Prostate gland (tissue), 2 donors: ENCODE results near the gene CACNA1H. TPM values are rescaled to one million over a fixed set of nuclear protein-coding genes. Genes with fewer than 3 reads are reported as not detected.

ENCODE experiments used
- DNase-seq: peaks from one replicate; pipeline ENCODE4 v3.0.0-alpha.2; 2019; ENCODE audit warnings: low spot score
- H3K27ac ChIP-seq, 2 donors: fragments of 200-600 bp; sonication (generic); 2 replicates each; pipeline ENCODE4 v1.5.1; 2017 to 2019
- H3K27me3 ChIP-seq: fragments of 200-600 bp; sonication (generic); replicated peaks from 2 replicates; pipeline ENCODE4 v1.5.1; 2019; ENCODE audit not compliant: insufficient read depth
- H3K36me3 ChIP-seq, 2 donors: fragments of 200-600 bp; sonication (generic); 1 replicate in 1 of 2; 2 replicates in 1 of 2; pipeline versions ENCODE4 v1.5.1 to v1.8.1; 2017 to 2019
- H3K4me1 ChIP-seq: fragments of 200-600 bp; sonication (generic); replicated peaks from 2 replicates; pipeline ENCODE4 v1.5.1; 2019
- H3K4me3 ChIP-seq, 2 donors: fragments of 200-600 bp; sonication (generic); 2 replicates each; pipeline ENCODE4 v1.5.1; 2017 to 2019
- H3K9me3 ChIP-seq: fragments of 200-600 bp; sonication (generic); 2 replicates; pipeline ENCODE4 v1.5.1; 2017
- POLR2A ChIP-seq: fragments of 450-650 bp; IDR thresholded peaks from one replicate; pipeline ENCODE4 v1.6.1; 2016; ENCODE audit warnings: antibody characterized with exemption, mild to moderate bottlenecking
- POLR2AphosphoS5 ChIP-seq: sonication (generic); formaldehyde crosslinking; IDR thresholded peaks from one replicate; pipeline ENCODE4 v1.6.1; 2017; ENCODE audit warnings: antibody characterized with exemption
- WGBS: methylation state at CpG from one replicate; pipeline ENCODE4 v1.1.5; 2018; 5-methylcytosine and 5-hydroxymethylcytosine counted together
- intact Hi-C: fragments of 100-400 bp; cut with DNase I; formaldehyde crosslinking; loops from one replicate; pipeline ENCODE4 v1.14.2; 2022
- total RNA-seq, 2 donors: library from RNA; depleted of rRNA; stranded (reverse); fragments of >200 nt; gene quantifications; one replicate each; pipeline ENCODE4 v1.1.0, GENCODE V29; 2016
- TF ChIP-seq, protein P1 (sequence below), 4 experiments: fragments of 200-600 bp in 2 of 4; fragments of 450-650 bp in 2 of 4; sonication (generic) in 2 of 4; IDR thresholded peaks; 1 replicate in 3 of 4; 2 replicates in 1 of 4; pipeline ENCODE4 v1.5.1; 2016 to 2019; ENCODE audit warnings: antibody characterized with exemption in 4 of 4, mild to moderate bottlenecking in 2 of 4, moderate library complexity in 2 of 4

The CACNA1H gene
- total RNA-seq, 2 donors from 2014 or later: 32.5 to 111 TPM

DNA sequence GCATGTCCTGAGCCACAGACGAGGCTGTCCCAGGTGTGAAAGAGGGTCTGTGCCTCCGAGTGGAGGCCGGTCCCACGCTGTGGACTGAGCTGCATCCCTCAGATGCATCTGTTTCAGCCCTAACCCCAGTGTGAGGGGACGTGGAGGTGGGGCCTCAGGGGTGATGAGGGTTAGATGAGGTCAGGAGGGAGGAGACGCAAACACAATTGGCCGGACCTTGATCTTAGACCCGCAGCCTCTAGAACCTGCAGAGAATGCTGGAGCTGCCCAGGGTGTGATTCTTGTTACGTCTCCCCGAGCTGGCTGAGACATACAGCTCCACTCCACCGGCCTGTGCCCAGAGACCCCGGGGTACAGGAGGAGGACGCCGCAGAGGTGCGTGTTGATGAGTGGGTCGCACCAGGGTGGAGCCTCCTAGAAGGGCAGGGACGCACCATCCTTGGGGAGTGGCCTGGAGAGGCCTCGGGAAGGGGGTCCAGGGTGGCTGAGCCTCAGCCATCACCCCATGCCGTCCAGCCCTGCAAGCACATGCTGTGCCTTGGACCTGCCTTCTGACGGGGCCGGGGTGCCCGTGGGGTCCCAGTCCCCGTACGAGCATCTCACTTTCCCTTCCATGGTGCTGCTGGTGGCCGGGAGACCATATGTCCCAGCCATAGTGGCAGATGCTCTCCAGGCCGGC is 40.3 kb upstream of the CACNA1H start:
- no peaks in the 10 kb centered on the region for H3K36me3 ChIP-seq
- no peaks in the 10 kb centered on the region for H3K27me3 ChIP-seq
- no peak overlapping the region for H3K4me3 ChIP-seq
- TF ChIP-seq POLR2AphosphoS5 (no peak), POLR2A (no peak)
- TF ChIP-seq, protein P1, sequence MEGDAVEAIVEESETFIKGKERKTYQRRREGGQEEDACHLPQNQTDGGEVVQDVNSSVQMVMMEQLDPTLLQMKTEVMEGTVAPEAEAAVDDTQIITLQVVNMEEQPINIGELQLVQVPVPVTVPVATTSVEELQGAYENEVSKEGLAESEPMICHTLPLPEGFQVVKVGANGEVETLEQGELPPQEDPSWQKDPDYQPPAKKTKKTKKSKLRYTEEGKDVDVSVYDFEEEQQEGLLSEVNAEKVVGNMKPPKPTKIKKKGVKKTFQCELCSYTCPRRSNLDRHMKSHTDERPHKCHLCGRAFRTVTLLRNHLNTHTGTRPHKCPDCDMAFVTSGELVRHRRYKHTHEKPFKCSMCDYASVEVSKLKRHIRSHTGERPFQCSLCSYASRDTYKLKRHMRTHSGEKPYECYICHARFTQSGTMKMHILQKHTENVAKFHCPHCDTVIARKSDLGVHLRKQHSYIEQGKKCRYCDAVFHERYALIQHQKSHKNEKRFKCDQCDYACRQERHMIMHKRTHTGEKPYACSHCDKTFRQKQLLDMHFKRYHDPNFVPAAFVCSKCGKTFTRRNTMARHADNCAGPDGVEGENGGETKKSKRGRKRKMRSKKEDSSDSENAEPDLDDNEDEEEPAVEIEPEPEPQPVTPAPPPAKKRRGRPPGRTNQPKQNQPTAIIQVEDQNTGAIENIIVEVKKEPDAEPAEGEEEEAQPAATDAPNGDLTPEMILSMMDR (IDR thresholded peaks at IDR 0.05): no peak
- DNase-seq: no peak
- H3K27ac ChIP-seq: no peak overlapping the region
- WGBS: 62% methylated on average over 19 of the region's 26 CpGs
- intact Hi-C loops: loop anchor here (5.0 kb wide), 1 partner anchor 35 kb away; no protein-coding TSS in a partner anchor
- no peaks in the 10 kb centered on the region for H3K9me3 ChIP-seq
- H3K4me1 ChIP-seq: peaks cover 9% of the 10 kb centered on the region

DNA sequence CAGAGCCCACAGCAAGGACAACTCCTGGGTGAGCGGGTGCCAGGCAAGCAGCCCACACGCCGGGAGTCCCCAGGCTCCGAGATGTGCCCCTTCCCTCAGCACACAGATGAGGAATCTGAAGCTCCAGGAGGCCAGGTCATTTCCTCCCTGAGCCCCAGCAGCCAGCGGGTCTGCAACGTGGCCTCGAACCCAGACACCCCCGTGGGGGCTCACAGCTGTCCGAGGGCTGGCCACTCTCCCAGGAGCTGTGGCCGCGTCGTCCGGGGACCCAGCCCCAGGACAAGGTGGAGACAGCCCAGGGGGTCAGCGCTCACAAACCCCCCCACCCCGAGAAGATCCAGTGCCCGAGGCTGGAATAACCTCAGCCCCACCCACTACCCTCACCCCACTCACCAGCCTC is 39.4 kb upstream of the CACNA1H start:
- Histone ChIP-seq H3K9me3 (no peaks in the 10 kb centered on the region), H3K36me3 (no peaks in the 10 kb centered on the region), H3K27ac (no peak overlapping the region), H3K27me3 (peaks cover 5% of the 10 kb centered on the region), H3K4me3 (no peak overlapping the region), H3K4me1 (peaks cover 9% of the 10 kb centered on the region)
- intact Hi-C loops: loop anchor here (5.0 kb wide), 1 partner anchor 34 kb away; no protein-coding TSS in a partner anchor
- TF ChIP-seq, protein P1 (IDR thresholded peaks at IDR 0.05): no peak
- TF ChIP-seq POLR2AphosphoS5 (no peak), POLR2A (no peak)
- no peak for DNase-seq
- WGBS: 64% methylated on average over 11 of the region's 16 CpGs

DNA sequence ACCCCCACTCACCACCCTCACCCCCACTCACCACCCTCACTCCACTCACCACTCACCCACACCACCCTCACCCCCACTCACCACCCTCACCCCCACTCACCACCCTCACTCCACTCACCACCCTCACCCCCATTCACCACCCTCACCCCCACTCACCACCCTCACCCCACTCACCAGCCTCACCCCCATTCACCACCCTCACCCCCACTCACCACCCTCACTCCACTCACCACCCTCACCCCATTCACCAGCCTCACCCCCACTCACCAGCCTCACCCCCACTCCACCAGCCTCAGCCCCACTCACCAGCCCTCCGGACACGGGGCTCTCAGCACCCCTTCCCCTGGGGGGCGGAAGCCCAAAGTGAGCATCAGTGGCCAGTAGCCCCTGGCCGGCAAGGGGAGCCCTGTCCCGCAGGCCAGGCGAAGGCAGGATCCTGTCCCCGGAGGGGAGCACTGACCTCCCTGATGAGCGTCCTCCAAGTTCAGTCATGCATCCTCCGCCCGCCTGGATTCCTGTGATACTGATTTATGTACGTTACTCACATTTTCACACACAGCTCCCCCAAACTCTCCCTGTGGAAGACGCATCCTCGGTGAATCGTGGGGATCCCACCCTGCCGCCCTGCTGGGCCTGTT is 38.9 kb upstream of the CACNA1H start:
- H3K9me3 ChIP-seq: no peaks in the 10 kb centered on the region
- 75% methylated on average over 15 of the region's 15 CpGs for WGBS
- no peak overlapping the region for H3K4me3 ChIP-seq
- H3K36me3 ChIP-seq: no peaks in the 10 kb centered on the region
- DNase-seq: no peak
- peaks cover 5% of the 10 kb centered on the region for H3K27me3 ChIP-seq
- H3K27ac ChIP-seq: no peak overlapping the region
- TF ChIP-seq POLR2AphosphoS5: no peak
- TF ChIP-seq, protein P1 (IDR thresholded peaks at IDR 0.05): no peak
- TF ChIP-seq POLR2A: no peak
- H3K4me1 ChIP-seq: peaks cover 6% of the 10 kb centered on the region
- intact Hi-C loops: loop anchor here (5.0 kb wide), 1 partner anchor 33 kb away; no protein-coding TSS in a partner anchor

DNA sequence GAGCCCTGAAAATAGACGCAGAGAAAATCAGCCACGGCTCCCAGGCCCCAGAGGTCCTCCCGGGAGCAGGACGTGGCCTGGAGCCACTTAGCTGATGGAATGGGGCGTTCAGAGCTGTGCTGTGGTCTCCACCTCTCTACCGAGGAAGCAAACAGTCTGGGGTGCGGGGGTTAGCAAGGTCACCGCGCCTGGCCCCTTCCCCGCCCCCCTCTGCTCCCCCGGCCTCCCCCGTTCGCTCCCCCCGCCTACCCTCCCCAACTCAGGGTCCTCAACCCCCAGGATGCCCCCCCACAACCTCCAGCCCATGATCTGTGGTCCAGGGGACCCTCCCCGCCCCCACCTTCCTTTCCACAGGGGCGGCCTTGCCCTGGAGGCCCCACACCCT is 36.2 kb upstream of the CACNA1H start:
- no peak for TF ChIP-seq POLR2A
- TF ChIP-seq, protein P1 (IDR thresholded peaks at IDR 0.05): no peak
- TF ChIP-seq POLR2AphosphoS5: no peak
- DNase-seq: no peak

More for the DNA sequence above, 36.2 kb upstream of the CACNA1H start:
- no peak overlapping the region for H3K4me3 ChIP-seq
- no peak overlapping the region for H3K27ac ChIP-seq
- no peaks in the 10 kb centered on the region for H3K4me1 ChIP-seq
- no peaks in the 10 kb centered on the region for H3K9me3 ChIP-seq
- intact Hi-C loops: no loop called here
- no peaks in the 10 kb centered on the region for H3K36me3 ChIP-seq
- WGBS: 80% methylated on average over 13 of the region's 16 CpGs
- H3K27me3 ChIP-seq: peaks cover 5% of the 10 kb centered on the region
